NT2/D1 (cell line): Measurements from ENCODE around the gene FABP3.

Experiments
- YY1 ChIP-seq: IDR thresholded peaks from 2 replicates; pipeline ENCODE4 v1.6.1; 2011; ENCODE audit not compliant: insufficient read length, insufficient read depth
- ZNF274 ChIP-seq: IDR thresholded peaks from 2 replicates; pipeline ENCODE4 v1.6.1; 2011; ENCODE audit warnings: mild to moderate bottlenecking, low read depth, low read length

DNA sequence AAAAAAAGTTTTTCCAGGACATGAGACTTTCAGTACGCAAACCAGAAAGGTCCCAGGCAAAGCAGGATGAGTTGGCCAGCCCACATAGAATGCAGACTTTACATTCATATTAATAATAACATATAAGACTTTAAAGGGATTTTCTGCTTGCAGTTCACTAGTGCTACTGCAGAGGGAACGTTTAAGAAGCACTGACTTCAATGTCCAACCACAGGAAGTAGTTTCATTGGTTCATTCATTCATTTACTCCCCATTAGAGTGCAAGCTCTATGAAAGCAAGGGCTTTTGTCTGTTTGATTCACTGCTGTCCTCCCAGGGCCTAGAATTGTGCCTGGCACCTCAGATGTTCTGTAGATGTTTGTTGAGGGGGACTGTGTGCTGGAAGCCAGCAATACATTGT is 28.4 kb upstream of the FABP3 start:
- no peak for TF ChIP-seq ZNF274
- TF ChIP-seq YY1: no peak
